ENCODE results near the gene PDZD7.

PDZD7 gene

GRCh38 chr10:100965820-100966219 is 65.1 kb downstream of the PDZD7 start (continued):
- TF ChIP-seq, protein P1, sequence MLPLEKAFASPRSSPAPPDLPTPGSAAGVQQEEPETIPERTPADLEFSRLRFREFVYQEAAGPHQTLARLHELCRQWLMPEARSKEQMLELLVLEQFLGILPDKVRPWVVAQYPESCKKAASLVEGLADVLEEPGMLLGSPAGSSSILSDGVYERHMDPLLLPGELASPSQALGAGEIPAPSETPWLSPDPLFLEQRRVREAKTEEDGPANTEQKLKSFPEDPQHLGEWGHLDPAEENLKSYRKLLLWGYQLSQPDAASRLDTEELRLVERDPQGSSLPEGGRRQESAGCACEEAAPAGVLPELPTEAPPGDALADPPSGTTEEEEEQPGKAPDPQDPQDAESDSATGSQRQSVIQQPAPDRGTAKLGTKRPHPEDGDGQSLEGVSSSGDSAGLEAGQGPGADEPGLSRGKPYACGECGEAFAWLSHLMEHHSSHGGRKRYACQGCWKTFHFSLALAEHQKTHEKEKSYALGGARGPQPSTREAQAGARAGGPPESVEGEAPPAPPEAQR (tag by site-specific recombination; IDR thresholded peaks at IDR 0.05) = no peak
- TF ChIP-seq, protein P2, sequence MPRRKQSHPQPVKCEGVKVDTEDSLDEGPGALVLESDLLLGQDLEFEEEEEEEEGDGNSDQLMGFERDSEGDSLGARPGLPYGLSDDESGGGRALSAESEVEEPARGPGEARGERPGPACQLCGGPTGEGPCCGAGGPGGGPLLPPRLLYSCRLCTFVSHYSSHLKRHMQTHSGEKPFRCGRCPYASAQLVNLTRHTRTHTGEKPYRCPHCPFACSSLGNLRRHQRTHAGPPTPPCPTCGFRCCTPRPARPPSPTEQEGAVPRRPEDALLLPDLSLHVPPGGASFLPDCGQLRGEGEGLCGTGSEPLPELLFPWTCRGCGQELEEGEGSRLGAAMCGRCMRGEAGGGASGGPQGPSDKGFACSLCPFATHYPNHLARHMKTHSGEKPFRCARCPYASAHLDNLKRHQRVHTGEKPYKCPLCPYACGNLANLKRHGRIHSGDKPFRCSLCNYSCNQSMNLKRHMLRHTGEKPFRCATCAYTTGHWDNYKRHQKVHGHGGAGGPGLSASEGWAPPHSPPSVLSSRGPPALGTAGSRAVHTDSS (tag by site-specific recombination; IDR thresholded peaks at IDR 0.05) = no peak
- no peak for TF ChIP-seq ZSCAN23 (tag by site-specific recombination; IDR thresholded peaks at IDR 0.05)
- no peak for TF ChIP-seq ZNF391 (tag by site-specific recombination; IDR thresholded peaks at IDR 0.05; ENCODE audit: borderline replicate concordance, low read depth)
- TF ChIP-seq HOXA7 (CRISPR knock-in tag; IDR thresholded peaks at IDR 0.05; ENCODE audit: borderline replicate concordance) = no peak
- TF ChIP-seq, protein P3, sequence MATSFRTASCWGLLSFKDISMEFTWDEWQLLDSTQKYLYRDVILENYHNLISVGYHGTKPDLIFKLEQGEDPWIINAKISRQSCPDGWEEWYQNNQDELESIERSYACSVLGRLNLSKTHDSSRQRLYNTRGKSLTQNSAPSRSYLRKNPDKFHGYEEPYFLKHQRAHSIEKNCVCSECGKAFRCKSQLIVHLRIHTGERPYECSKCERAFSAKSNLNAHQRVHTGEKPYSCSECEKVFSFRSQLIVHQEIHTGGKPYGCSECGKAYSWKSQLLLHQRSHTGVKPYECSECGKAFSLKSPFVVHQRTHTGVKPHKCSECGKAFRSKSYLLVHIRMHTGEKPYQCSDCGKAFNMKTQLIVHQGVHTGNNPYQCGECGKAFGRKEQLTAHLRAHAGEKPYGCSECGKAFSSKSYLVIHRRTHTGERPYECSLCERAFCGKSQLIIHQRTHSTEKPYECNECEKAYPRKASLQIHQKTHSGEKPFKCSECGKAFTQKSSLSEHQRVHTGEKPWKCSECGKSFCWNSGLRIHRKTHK (tag by site-specific recombination; IDR thresholded peaks at IDR 0.05) = no peak
- no peak for TF ChIP-seq MEIS1 (CRISPR knock-in tag; IDR thresholded peaks at IDR 0.05; ENCODE audit: borderline replicate concordance)

- Histone ChIP-seq H3K4me3 (ENCODE audit: low read depth, low read length) (no peak overlapping the region), H3K4me1 (ENCODE audit: control insufficient read depth, insufficient read depth, low read length) (peaks cover 9% of the 10 kb centered on the region; the same call in 1 of the 2 replicates), H3K36me3 (ENCODE audit: control insufficient read depth in 2 of 2, insufficient read depth in 1 of 2, low read length in 2 of 2) (peaks cover 51 to 53% of the 10 kb centered on the region in 2 experiments), H3K9me3 (ENCODE audit: control insufficient read depth, insufficient read depth, low read depth, low read length) (no peaks in the 10 kb centered on the region), H3K27ac (ENCODE audit: extremely low read depth, low read depth, low read length) (no peak overlapping the region)
- CTCF ChIA-PET = interaction anchor here (1.0 kb wide), 1 partner anchor 50 kb away, joined by 5 read pairs; no protein-coding TSS in a partner anchor
- POLR2A ChIA-PET = no interaction called here
- no peak for TF ChIP-seq KLF7 (tag by site-specific recombination; IDR thresholded peaks at IDR 0.05; ENCODE audit: borderline replicate concordance)
- TF ChIP-seq GFI1B (tag by site-specific recombination; IDR thresholded peaks at IDR 0.05) = no peak
- no peak for TF ChIP-seq IKZF3 (tag by site-specific recombination; IDR thresholded peaks at IDR 0.05)
- TF ChIP-seq, protein P4, sequence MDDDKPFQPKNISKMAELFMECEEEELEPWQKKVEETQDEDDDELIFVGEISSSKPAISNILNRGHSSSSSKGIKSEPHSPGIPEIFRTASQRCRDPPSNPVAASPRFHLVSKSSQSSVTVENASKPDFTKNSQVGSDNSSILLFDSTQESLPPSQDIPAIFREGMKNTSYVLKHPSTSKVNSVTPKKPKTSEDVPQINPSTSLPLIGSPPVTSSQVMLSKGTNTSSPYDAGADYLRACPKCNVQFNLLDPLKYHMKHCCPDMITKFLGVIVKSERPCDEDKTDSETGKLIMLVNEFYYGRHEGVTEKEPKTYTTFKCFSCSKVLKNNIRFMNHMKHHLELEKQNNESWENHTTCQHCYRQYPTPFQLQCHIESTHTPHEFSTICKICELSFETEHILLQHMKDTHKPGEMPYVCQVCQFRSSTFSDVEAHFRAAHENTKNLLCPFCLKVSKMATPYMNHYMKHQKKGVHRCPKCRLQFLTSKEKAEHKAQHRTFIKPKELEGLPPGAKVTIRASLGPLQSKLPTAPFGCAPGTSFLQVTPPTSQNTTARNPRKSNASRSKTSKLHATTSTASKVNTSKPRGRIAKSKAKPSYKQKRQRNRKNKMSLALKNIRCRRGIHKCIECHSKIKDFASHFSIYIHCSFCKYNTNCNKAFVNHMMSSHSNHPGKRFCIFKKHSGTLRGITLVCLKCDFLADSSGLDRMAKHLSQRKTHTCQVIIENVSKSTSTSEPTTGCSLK (tag by site-specific recombination; IDR thresholded peaks at IDR 0.05) = no peak
- TF ChIP-seq, protein P1 (tag by site-specific recombination; IDR thresholded peaks at IDR 0.05) = no peak
- no peak for TF ChIP-seq ZNF777 (tag by site-specific recombination; IDR thresholded peaks at IDR 0.05; ENCODE audit: borderline replicate concordance)
Observed at GRCh38 chr10:100963826-100964225, 67.1 kb downstream of the PDZD7 start.

DNA sequence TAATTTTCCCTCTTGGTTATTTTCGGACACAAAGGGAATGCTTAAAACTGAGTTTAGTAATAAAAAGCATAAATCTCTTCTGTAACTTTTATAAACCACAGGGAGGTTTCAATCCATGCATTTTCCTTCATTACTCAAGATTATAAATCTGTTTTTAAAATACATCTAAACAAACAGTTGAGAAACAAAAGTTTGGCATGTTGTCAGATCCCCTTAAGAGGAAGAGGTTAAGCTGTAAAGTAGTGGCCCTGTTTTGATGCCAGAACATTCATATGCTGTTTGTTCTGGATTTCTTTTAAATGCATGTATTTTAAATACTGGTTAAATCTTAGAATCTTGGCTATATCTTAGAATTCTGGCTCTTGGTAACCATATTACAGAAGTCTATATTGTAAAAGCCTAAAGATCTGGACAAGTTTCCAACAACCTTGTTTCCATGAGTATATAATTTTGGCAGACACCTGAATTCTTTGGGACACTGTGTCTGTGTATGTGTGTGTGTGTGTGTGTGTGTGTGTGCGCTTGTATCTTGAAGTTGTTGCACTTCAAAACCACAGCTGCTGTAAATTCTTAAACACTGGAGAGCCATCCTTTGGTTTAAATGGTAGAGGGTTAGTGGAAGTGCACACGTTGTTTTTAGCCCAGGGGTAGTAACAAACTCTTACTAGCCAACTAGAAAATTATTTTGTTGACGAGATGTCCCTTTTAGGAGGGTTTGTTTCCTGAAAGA is 68.4 kb downstream of the PDZD7 start:
- peaks cover 59 to 61% of the 10 kb centered on the region in 2 experiments for H3K36me3 ChIP-seq (ENCODE audit: control insufficient read depth in 2 of 2, insufficient read depth in 1 of 2, low read length in 2 of 2)
- peaks cover 9% of the 10 kb centered on the region; the same call in 1 of the 2 replicates for H3K4me1 ChIP-seq (ENCODE audit: control insufficient read depth, insufficient read depth, low read length)
- POLR2A ChIA-PET = no interaction called here
- no peaks in the 10 kb centered on the region for H3K9me3 ChIP-seq (ENCODE audit: control insufficient read depth, insufficient read depth, low read depth, low read length)
- no peak overlapping the region for H3K27ac ChIP-seq (ENCODE audit: extremely low read depth, low read depth, low read length)
- TF ChIP-seq ZNF146 (tag by site-specific recombination; IDR thresholded peaks at IDR 0.05) = no peak
- no peak for TF ChIP-seq ZNF555 (tag by site-specific recombination; conservative IDR thresholded peaks at IDR 0.05)
- TF ChIP-seq ZNF600 (tag by site-specific recombination; IDR thresholded peaks at IDR 0.05) = 0 out of 2 replicates have a peak, but pooled peaks have one; percentile 9
- TF ChIP-seq ZNF404 (tag by site-specific recombination; IDR thresholded peaks at IDR 0.05) = no peak
- H3K4me3 ChIP-seq (ENCODE audit: low read depth, low read length) = no peak overlapping the region
- CTCF ChIA-PET = interaction anchor here (0.8 to 1.6 kb wide), 4 partner anchors 11 to 56 kb away, joined by 3 to 4 read pairs (median 4); no protein-coding TSS in a partner anchor
